Nephron progenitor cell (in vitro differentiated cells): ENCODE data around the gene IFT81.

ENCODE experiments used
- DNase-seq: peaks from one replicate; pipeline ENCODE4 v3.0.0; 2021
- H3K27ac Mint-ChIP-seq: 2 replicates; pipeline ENCODE4 v1.8.0; 2021; ENCODE audit warnings: mild to moderate bottlenecking, moderate library complexity, mixed read lengths
- H3K27me3 Mint-ChIP-seq: 2 replicates; pipeline ENCODE4 v1.8.0; 2021; ENCODE audit warnings: mild to moderate bottlenecking, low read depth, mixed read lengths; ENCODE audit not compliant: poor library complexity
- H3K36me3 Mint-ChIP-seq: 2 replicates; pipeline ENCODE4 v1.8.0; 2021; ENCODE audit warnings: low read depth, mixed read lengths
- H3K4me1 Mint-ChIP-seq: 2 replicates; pipeline ENCODE4 v1.8.0; 2021; ENCODE audit warnings: mixed read lengths
- H3K4me3 Mint-ChIP-seq: 2 replicates; pipeline ENCODE4 v1.8.0; 2021; ENCODE audit warnings: mild to moderate bottlenecking, moderate library complexity, mixed read lengths
- H3K9me3 Mint-ChIP-seq: 2 replicates; pipeline ENCODE4 v1.8.0; 2021; ENCODE audit warnings: mild to moderate bottlenecking, moderate library complexity, mixed read lengths
- TF ChIP-seq, protein P1 (sequence below): fragments of 200-600 bp; sonication (generic); IDR thresholded peaks from 2 replicates; pipeline ENCODE4 v1.5.0; 2021; ENCODE audit warnings: antibody characterized with exemption

The IFT81 gene

DNA sequence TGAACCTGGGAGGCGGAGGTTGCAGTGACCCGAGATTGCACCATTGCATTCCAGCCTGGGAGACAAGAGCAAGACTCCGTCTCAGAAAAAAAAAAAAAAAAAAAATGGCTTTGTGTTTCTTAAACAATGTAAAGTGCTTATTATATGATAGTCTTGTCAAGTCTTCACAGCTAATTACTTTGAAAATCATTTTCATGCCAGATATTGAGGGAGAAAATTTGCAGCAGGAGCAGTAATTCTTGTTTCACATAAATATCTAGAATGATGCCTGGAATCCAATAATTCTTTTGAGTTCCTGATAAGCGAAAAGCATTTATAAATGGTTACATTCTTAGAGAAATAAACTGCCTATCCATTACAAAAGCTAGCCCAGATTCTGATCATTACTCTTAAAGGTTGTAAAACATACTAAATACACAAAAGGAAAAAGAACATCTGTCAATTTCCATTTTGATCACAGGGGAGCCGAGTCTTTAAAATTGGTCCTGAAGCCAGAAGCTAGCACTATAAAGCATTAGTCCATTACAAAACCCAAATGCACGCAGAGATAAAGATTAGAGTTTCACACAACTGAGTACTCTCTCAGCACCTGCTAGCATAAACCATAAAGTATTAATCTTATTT is 50.3 kb downstream of the IFT81 start:
- Mint-ChIP-seq H3K4me3 (no peak overlapping the region), H3K27me3 (no peaks in the 10 kb centered on the region), H3K9me3 (peaks cover 13% of the 10 kb centered on the region), H3K36me3 (peaks cover 65% of the 10 kb centered on the region), H3K4me1 (peaks cover 9% of the 10 kb centered on the region), H3K27ac (no peak overlapping the region)
- TF ChIP-seq, protein P1, sequence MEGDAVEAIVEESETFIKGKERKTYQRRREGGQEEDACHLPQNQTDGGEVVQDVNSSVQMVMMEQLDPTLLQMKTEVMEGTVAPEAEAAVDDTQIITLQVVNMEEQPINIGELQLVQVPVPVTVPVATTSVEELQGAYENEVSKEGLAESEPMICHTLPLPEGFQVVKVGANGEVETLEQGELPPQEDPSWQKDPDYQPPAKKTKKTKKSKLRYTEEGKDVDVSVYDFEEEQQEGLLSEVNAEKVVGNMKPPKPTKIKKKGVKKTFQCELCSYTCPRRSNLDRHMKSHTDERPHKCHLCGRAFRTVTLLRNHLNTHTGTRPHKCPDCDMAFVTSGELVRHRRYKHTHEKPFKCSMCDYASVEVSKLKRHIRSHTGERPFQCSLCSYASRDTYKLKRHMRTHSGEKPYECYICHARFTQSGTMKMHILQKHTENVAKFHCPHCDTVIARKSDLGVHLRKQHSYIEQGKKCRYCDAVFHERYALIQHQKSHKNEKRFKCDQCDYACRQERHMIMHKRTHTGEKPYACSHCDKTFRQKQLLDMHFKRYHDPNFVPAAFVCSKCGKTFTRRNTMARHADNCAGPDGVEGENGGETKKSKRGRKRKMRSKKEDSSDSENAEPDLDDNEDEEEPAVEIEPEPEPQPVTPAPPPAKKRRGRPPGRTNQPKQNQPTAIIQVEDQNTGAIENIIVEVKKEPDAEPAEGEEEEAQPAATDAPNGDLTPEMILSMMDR, result no peak
- DNase-seq, result no peak

GRCh38 chr12:110175201-110175600 is 51.0 kb downstream of the IFT81 start:
- Mint-ChIP-seq H3K4me3 (no peak overlapping the region), H3K36me3 (peaks cover 66% of the 10 kb centered on the region), H3K27me3 (no peaks in the 10 kb centered on the region), H3K27ac (no peak overlapping the region), H3K9me3 (peaks cover 13% of the 10 kb centered on the region), H3K4me1 (peaks cover 9% of the 10 kb centered on the region)
- TF ChIP-seq, protein P1, result no peak
- DNase-seq, result no peak

GRCh38 chr12:110176745-110177144 is 52.6 kb downstream of the IFT81 start:
- no peaks in the 10 kb centered on the region for H3K27me3 Mint-ChIP-seq
- TF ChIP-seq, protein P1, result no peak
- H3K4me3 Mint-ChIP-seq, result no peak overlapping the region
- H3K36me3 Mint-ChIP-seq, result peaks cover 62% of the 10 kb centered on the region
- DNase-seq, result no peak
- H3K27ac Mint-ChIP-seq, result no peak overlapping the region
- no peaks in the 10 kb centered on the region for H3K4me1 Mint-ChIP-seq
- peaks cover 5% of the 10 kb centered on the region for H3K9me3 Mint-ChIP-seq

GRCh38 chr12:110179291-110179690 is 55.1 kb downstream of the IFT81 start:
- peaks cover 74% of the 10 kb centered on the region for H3K36me3 Mint-ChIP-seq
- no peak for DNase-seq
- TF ChIP-seq, protein P1, result no peak
- H3K4me1 Mint-ChIP-seq, result no peaks in the 10 kb centered on the region
- H3K9me3 Mint-ChIP-seq, result peaks cover 6% of the 10 kb centered on the region
- H3K4me3 Mint-ChIP-seq, result no peak overlapping the region
- H3K27me3 Mint-ChIP-seq, result no peaks in the 10 kb centered on the region
- H3K27ac Mint-ChIP-seq, result no peak overlapping the region

DNA sequence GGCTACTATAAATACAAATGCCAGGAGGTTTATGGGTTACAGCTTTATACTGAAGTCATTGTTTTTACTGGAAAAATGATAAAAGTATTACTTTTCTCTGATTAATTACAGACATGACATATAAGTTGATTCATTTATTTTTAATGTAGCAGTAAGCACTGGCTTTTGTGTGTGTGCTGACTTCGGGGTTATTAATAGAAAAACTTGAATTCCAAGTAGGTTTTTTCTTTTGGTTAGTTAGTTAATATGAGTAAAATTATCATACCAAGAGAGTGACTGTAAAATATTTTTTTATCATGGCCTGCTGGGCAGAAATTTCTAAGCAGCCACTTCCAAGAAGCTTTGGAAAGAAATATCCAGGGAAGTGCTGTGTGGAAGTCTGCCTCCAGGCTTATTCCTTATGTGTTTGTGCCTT is 56.4 kb downstream of the IFT81 start:
- TF ChIP-seq, protein P1, result no peak
- DNase-seq, result no peak
- peaks cover 16% of the 10 kb centered on the region for H3K9me3 Mint-ChIP-seq
- no peaks in the 10 kb centered on the region for H3K27me3 Mint-ChIP-seq
- H3K4me3 Mint-ChIP-seq, result no peak overlapping the region
- peaks cover 82% of the 10 kb centered on the region for H3K36me3 Mint-ChIP-seq
- no peaks in the 10 kb centered on the region for H3K4me1 Mint-ChIP-seq
- no peak overlapping the region for H3K27ac Mint-ChIP-seq

DNA sequence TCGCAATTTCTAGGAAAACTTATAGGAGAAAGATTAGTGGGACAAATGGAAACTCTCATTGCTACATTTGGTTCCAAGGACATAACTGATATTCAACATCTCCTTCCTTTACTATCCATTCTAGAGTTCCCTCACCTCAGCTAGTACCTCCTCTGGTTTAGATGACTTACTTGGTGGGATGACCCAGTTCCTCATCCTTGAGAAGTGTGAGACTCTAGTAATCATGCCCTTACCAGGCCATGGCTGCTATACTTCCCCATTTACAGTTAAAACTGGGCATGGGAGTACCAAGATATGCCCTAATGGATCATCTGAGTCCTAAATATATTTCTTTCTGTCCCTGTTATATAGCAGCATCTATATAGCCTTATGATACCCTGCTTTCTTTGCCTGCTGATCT is 58.1 kb downstream of the IFT81 start:
- DNase-seq, result no peak
- no peaks in the 10 kb centered on the region for H3K27me3 Mint-ChIP-seq
- H3K4me1 Mint-ChIP-seq, result no peaks in the 10 kb centered on the region
- H3K36me3 Mint-ChIP-seq, result peaks cover 82% of the 10 kb centered on the region
- H3K9me3 Mint-ChIP-seq, result peaks cover 33% of the 10 kb centered on the region
- no peak overlapping the region for H3K4me3 Mint-ChIP-seq
- TF ChIP-seq, protein P1, result no peak
- no peak overlapping the region for H3K27ac Mint-ChIP-seq
